Panc1 (cell line): ENCODE results near the gene MRPL20.
"Not testable (repeated sequence)": the region's sequence is repeated elsewhere in the genome, so short reads cannot be mapped to it uniquely, and the experiment has no call there.

Experiments
- CTCF ChIP-seq: fragments of 450-650 bp; IDR thresholded peaks from 2 replicates; pipeline ENCODE4 v1.5.1; 2017; ENCODE audit warnings: mild to moderate bottlenecking
- TCF7L2 ChIP-seq: IDR thresholded peaks from 2 replicates; pipeline ENCODE4 v1.6.1; 2011; ENCODE audit warnings: mild to moderate bottlenecking, low read depth, low read length, inconsistent platforms

GRCh38 chr1:1428967-1429366, 21.9 kb upstream of the MRPL20 start:
- TF ChIP-seq CTCF, TCF7L2: not testable (repeated sequence)
